Osteocyte (in vitro differentiated cells): ENCODE data around the gene VPS26A. TPM values are rescaled to one million over a fixed set of nuclear protein-coding genes. Genes with fewer than 3 reads are reported as not detected.

ENCODE experiments used
- DNase-seq: peaks from one replicate; pipeline ENCODE4 v3.0.0; 2021; ENCODE audit warnings: mixed read lengths; ENCODE audit not compliant: unreplicated experiment; ENCODE audit errors: extremely low spot score
- H3K27ac Mint-ChIP-seq: one replicate; pipeline ENCODE4 v1.8.0; 2021; ENCODE audit warnings: mild to moderate bottlenecking, mixed read lengths; ENCODE audit not compliant: unreplicated experiment
- H3K27me3 Mint-ChIP-seq: one replicate; pipeline ENCODE4 v1.8.0; 2021; ENCODE audit warnings: mixed read lengths; ENCODE audit not compliant: unreplicated experiment
- H3K36me3 Mint-ChIP-seq: one replicate; pipeline ENCODE4 v1.8.0; 2021; ENCODE audit warnings: mixed read lengths; ENCODE audit not compliant: unreplicated experiment
- H3K4me1 Mint-ChIP-seq: one replicate; pipeline ENCODE4 v1.8.0; 2021; ENCODE audit warnings: mixed read lengths; ENCODE audit not compliant: unreplicated experiment
- H3K4me3 Mint-ChIP-seq: one replicate; pipeline ENCODE4 v1.8.0; 2021; ENCODE audit warnings: mild to moderate bottlenecking, moderate library complexity, mixed read lengths; ENCODE audit not compliant: unreplicated experiment
- H3K9me3 Mint-ChIP-seq: one replicate; pipeline ENCODE4 v1.8.0; 2021; ENCODE audit warnings: mixed read lengths; ENCODE audit not compliant: unreplicated experiment
- total RNA-seq: library from RNA; stranded (reverse); gene quantifications from 2 replicates; pipeline ENCODE4 v1.2.1, GENCODE V29; 2021
- TF ChIP-seq, protein P1 (sequence below): fragments of 200-600 bp; sonication (generic); IDR thresholded peaks from 2 replicates; pipeline ENCODE4 v1.5.0; 2021; ENCODE audit warnings: antibody characterized with exemption, mild to moderate bottlenecking, moderate library complexity

The VPS26A gene
- total RNA-seq, 1 donor from 2014 or later = 59.4 TPM

- TF ChIP-seq, protein P1, sequence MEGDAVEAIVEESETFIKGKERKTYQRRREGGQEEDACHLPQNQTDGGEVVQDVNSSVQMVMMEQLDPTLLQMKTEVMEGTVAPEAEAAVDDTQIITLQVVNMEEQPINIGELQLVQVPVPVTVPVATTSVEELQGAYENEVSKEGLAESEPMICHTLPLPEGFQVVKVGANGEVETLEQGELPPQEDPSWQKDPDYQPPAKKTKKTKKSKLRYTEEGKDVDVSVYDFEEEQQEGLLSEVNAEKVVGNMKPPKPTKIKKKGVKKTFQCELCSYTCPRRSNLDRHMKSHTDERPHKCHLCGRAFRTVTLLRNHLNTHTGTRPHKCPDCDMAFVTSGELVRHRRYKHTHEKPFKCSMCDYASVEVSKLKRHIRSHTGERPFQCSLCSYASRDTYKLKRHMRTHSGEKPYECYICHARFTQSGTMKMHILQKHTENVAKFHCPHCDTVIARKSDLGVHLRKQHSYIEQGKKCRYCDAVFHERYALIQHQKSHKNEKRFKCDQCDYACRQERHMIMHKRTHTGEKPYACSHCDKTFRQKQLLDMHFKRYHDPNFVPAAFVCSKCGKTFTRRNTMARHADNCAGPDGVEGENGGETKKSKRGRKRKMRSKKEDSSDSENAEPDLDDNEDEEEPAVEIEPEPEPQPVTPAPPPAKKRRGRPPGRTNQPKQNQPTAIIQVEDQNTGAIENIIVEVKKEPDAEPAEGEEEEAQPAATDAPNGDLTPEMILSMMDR = no peak
- H3K4me3 Mint-ChIP-seq = no peak overlapping the region
- no peak for DNase-seq
- H3K4me1 Mint-ChIP-seq = no peaks in the 10 kb centered on the region
- H3K27ac Mint-ChIP-seq = no peak overlapping the region
- no peaks in the 10 kb centered on the region for H3K27me3 Mint-ChIP-seq
- peaks cover 9% of the 10 kb centered on the region for H3K36me3 Mint-ChIP-seq
- no peaks in the 10 kb centered on the region for H3K9me3 Mint-ChIP-seq
Measured at GRCh38 chr10:69101451-69102095, 22.4 kb upstream of the VPS26A start.

GRCh38 chr10:69102440-69102839 lies 21.5 kb upstream of the VPS26A start:
- DNase-seq = no peak
- Mint-ChIP-seq H3K4me1 (no peaks in the 10 kb centered on the region), H3K27ac (no peak overlapping the region), H3K4me3 (no peak overlapping the region), H3K36me3 (peaks cover 9% of the 10 kb centered on the region), H3K9me3 (no peaks in the 10 kb centered on the region), H3K27me3 (no peaks in the 10 kb centered on the region)
- TF ChIP-seq, protein P1 = no peak

GRCh38 chr10:69103784-69104183 lies 20.2 kb upstream of the VPS26A start:
- H3K9me3 Mint-ChIP-seq = no peaks in the 10 kb centered on the region
- H3K4me3 Mint-ChIP-seq = no peak overlapping the region
- H3K27me3 Mint-ChIP-seq = no peaks in the 10 kb centered on the region
- TF ChIP-seq, protein P1 = no peak
- DNase-seq = no peak
- peaks cover 9% of the 10 kb centered on the region for H3K36me3 Mint-ChIP-seq
- H3K27ac Mint-ChIP-seq = no peak overlapping the region
- no peaks in the 10 kb centered on the region for H3K4me1 Mint-ChIP-seq

- Mint-ChIP-seq H3K4me1 (no peaks in the 10 kb centered on the region), H3K27ac (no peak overlapping the region), H3K4me3 (no peak overlapping the region), H3K9me3 (no peaks in the 10 kb centered on the region), H3K27me3 (no peaks in the 10 kb centered on the region), H3K36me3 (peaks cover 9% of the 10 kb centered on the region)
- TF ChIP-seq, protein P1 = no peak
- no peak for DNase-seq
Measured at GRCh38 chr10:69104994-69105790, 18.8 kb upstream of the VPS26A start.

DNA sequence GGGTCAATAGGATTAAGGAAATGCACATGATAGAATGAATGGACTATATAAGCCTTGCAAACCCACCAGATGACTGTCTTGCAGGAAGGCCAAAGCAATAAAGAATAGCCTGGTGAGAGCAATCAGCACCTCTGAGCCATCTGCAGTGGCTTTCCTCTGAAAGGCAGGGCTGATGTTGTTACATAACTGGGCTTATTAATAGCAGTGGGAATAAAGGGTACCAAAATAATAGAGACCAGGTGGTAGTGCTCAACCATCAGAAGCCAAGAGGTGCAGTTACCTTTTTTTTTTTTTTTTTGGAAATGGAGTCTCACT lies 16.8 kb upstream of the VPS26A start:
- no peak overlapping the region for H3K27ac Mint-ChIP-seq
- H3K27me3 Mint-ChIP-seq = peaks cover 6% of the 10 kb centered on the region
- H3K9me3 Mint-ChIP-seq = no peaks in the 10 kb centered on the region
- peaks cover 9% of the 10 kb centered on the region for H3K36me3 Mint-ChIP-seq
- no peak overlapping the region for H3K4me3 Mint-ChIP-seq
- H3K4me1 Mint-ChIP-seq = no peaks in the 10 kb centered on the region
- DNase-seq = no peak
- TF ChIP-seq, protein P1 = no peak
